Bronchial epithelial cell (primary cell): ENCODE data around the gene COL17A1. TPM values are rescaled to one million over a fixed set of nuclear protein-coding genes. Genes with fewer than 3 reads are reported as not detected.
A peak's percentile ranks its signal among the peaks of the same experiment; 100 is the strongest.

Experiments used
- DNase-seq: peaks from one replicate; pipeline ENCODE4 v3.0.0-alpha.2; 2010; ENCODE audit warnings: low read depth
- FAIRE-seq: peaks from 2 replicates; lab custom pipeline; 2011; peaks lifted over from hg19 to GRCh38; lab: Jason Lieb, UNC
- H3K27me3 ChIP-seq: 2 replicates; pipeline ENCODE4 v1.5.1; 2011; ENCODE audit warnings: low read length; ENCODE audit not compliant: control insufficient read depth, insufficient read depth
- H3K36me3 ChIP-seq: 2 replicates; pipeline ENCODE4 v1.5.1; 2011; ENCODE audit warnings: low read length; ENCODE audit not compliant: control insufficient read depth, insufficient read depth
- H3K4me3 ChIP-seq: 2 replicates; pipeline ENCODE4 v1.5.1; 2011; ENCODE audit warnings: mild to moderate bottlenecking, low read depth, low read length, control low read depth
- total RNA-seq: library from RNA; depleted of rRNA; stranded (reverse); fragments of >200 nt; gene quantifications from 2 replicates; pipeline ENCODE4 v1.2.1, GENCODE V29; 2014
- TF ChIP-seq, protein P1 (sequence below): IDR thresholded peaks from 2 replicates; pipeline ENCODE4 v1.5.1; 2011; ENCODE audit warnings: mild to moderate bottlenecking, moderate library complexity, low read length, control low read depth, inconsistent platforms; ENCODE audit not compliant: insufficient read depth, severe bottlenecking

COL17A1 gene
- total RNA-seq, 1 donor from 2014 or later = 594 TPM

DNA sequence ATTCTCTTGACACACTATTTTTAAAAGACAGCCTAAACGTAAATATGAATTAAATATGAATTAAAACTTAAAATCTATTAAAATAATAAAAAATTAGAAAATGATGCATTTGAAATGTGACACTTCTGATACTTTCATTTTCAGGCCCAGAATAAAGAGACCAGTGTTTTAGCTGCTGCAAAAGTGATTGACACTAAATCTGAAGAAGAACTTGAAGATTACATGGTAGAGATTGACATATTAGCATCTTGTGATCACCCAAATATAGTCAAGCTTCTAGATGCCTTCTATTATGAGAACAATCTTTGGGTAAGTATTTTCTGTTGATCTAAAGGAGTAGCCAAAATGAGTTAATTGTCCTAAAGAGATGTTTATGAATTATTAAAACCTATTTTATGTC, 95.1 kb downstream of the COL17A1 start:
- Histone ChIP-seq H3K36me3 (no peaks in the 10 kb centered on the region), H3K27me3 (no peaks in the 10 kb centered on the region), H3K4me3 (no peak overlapping the region)
- FAIRE-seq (no peak), DNase-seq (no peak)
- TF ChIP-seq, protein P1, sequence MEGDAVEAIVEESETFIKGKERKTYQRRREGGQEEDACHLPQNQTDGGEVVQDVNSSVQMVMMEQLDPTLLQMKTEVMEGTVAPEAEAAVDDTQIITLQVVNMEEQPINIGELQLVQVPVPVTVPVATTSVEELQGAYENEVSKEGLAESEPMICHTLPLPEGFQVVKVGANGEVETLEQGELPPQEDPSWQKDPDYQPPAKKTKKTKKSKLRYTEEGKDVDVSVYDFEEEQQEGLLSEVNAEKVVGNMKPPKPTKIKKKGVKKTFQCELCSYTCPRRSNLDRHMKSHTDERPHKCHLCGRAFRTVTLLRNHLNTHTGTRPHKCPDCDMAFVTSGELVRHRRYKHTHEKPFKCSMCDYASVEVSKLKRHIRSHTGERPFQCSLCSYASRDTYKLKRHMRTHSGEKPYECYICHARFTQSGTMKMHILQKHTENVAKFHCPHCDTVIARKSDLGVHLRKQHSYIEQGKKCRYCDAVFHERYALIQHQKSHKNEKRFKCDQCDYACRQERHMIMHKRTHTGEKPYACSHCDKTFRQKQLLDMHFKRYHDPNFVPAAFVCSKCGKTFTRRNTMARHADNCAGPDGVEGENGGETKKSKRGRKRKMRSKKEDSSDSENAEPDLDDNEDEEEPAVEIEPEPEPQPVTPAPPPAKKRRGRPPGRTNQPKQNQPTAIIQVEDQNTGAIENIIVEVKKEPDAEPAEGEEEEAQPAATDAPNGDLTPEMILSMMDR = no peak

DNA sequence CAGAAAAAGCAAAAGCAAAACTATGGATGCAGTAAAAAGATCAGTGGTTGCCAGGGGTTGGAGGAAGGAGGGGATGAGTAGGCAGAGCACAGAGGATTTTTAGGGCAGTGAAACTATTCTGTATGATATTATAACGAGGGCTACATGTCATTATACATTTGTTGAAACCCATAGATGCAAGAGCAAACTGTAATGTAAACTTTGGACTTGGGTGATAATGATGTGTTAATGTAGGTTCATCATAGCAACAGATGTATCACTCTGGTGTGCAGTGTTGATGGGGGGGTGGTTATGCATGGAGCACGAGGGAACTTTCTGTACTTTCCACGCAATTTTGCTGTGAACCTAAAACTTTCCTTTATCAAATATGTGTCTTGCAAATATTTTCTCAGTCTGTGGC, 95.6 kb downstream of the COL17A1 start:
- no peaks in the 10 kb centered on the region for H3K36me3 ChIP-seq
- no peaks in the 10 kb centered on the region for H3K27me3 ChIP-seq
- no peak for FAIRE-seq
- DNase-seq = no peak
- TF ChIP-seq, protein P1 = no peak
- H3K4me3 ChIP-seq = no peak overlapping the region

DNA sequence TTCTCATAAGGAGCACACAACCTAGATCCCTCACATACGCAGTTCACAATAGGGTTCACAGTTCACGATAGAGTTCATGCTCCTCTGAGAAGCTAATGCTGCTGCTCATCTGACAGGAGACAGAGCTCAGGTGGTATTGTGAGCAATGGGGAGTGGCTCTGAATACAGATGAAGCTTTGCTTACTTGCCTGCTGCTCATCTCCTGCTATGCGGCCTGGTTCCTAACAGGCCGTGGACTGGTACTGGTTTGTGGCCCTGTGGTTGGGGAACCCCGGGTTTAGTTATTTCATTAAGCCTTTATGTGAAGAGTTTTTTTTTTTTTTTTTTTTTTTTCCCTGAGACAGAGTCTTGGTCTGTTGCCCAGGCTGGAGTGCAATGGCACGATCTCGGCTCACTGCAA, 99.3 kb downstream of the COL17A1 start:
- Histone ChIP-seq H3K4me3 (no peak overlapping the region), H3K27me3 (no peaks in the 10 kb centered on the region), H3K36me3 (no peaks in the 10 kb centered on the region)
- FAIRE-seq (no peak), DNase-seq (no peak)
- TF ChIP-seq, protein P1 = no peak

DNA sequence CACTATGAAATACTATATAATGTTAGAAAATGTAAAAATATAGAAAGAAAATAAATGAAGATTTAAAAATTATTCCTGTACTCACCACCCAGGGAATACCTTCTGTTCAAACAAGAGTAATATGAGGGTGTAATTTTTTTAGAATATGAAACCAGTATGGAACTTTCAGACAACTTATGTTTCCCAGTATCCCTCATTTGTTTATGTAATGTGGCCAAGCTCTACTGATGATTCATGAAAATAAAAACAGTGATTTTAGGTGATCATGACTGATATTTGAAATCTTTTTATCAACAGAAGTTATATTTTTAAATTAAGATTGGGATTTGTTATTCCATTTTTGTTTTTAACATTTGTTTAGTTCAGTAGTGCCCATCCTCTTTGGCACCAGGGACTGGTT, 100.0 kb downstream of the COL17A1 start:
- Histone ChIP-seq H3K4me3 (no peak overlapping the region), H3K27me3 (no peaks in the 10 kb centered on the region), H3K36me3 (no peaks in the 10 kb centered on the region)
- DNase-seq = no peak
- TF ChIP-seq, protein P1 = no peak
- no peak for FAIRE-seq

DNA sequence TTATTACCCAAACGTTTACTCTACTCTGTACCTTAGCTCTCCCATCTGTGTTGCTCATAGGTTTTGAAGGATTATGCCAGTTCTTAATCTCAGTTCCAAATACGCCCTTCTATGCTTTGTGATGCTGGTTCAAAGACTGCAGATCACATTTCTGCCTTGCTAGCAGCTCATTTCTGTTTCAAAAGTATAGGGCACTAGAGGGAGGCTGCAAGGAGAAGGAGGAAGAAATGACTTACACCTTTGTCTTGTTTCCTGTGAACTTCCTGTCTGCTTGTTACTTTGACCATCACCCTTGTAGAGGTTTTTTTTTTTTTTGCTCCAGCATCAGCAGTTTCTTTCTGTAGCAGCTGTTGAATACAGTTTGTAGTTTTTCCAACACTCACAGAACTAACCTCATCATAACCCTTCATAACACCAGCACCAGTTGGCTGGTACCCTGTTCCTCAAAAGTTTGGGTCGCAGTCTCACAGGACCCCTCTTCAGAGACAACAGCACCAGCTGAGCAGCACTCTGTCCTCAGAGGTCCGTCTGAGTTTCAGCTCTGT, 102.2 kb downstream of the COL17A1 start:
- Histone ChIP-seq H3K27me3 (no peaks in the 10 kb centered on the region), H3K36me3 (no peaks in the 10 kb centered on the region), H3K4me3 (no peak overlapping the region)
- TF ChIP-seq, protein P1 = no peak
- FAIRE-seq (no peak), DNase-seq (no peak)

GRCh38 chr10:103982639-103983038, 103.0 kb downstream of the COL17A1 start:
- TF ChIP-seq, protein P1 = peak; percentile 18
- DNase-seq = no peak
- FAIRE-seq = no peak
- H3K36me3 ChIP-seq = no peaks in the 10 kb centered on the region
- no peak overlapping the region for H3K4me3 ChIP-seq
- no peaks in the 10 kb centered on the region for H3K27me3 ChIP-seq
